GM19239 (cell line): ENCODE measurements around the gene MBTD1.

Source experiments
- DNase-seq: peaks from one replicate; pipeline ENCODE4 v3.0.0; 2011; ENCODE audit warnings: low spot score; ENCODE audit not compliant: insufficient read length
- FAIRE-seq: peaks from 2 replicates; lab custom pipeline; 2011; peaks lifted over from hg19 to GRCh38; lab: Jason Lieb, UNC

The MBTD1 gene

GRCh38 chr17:51155416-51155815 lies 104.4 kb downstream of the MBTD1 start:
- no peak for FAIRE-seq
- DNase-seq, result no peak

- FAIRE-seq, result no peak
- DNase-seq, result no peak
Measured at GRCh38 chr17:51154176-51154575, 105.7 kb downstream of the MBTD1 start.

- peak; percentile 89 for DNase-seq
- FAIRE-seq, result peak; percentile 94
Measured at GRCh38 chr17:51153210-51154072, 106.4 kb downstream of the MBTD1 start, which contains the start of gene NME1. NME1 (plus strand) TSS chr17:51153559; CDS start chr17:51155655, 2,096 bp downstream.

GRCh38 chr17:51152766-51153209 lies 107.1 kb downstream of the MBTD1 start:
- DNase-seq (no peak), FAIRE-seq (peak; percentile 39)

DNA sequence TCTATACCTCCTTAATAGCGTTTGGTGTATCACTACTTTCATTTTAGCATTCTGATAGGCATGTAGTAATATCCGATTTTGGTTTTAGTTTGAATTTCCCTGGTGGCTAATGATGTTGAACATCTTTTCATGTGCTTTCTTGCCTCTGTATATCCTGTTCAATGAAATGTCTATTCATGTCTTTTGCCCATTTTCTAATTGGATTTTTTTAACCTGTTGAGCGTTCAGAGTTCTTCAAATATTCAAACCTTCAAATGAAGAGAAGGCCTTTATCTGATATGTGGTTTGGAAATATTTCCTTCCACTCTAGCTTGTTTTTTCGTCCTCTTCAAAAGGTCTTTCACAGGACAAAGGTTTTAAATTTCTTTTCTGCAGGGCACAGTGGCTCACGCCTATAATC lies 108.9 kb downstream of the MBTD1 start:
- FAIRE-seq, result no peak
- no peak for DNase-seq

DNA sequence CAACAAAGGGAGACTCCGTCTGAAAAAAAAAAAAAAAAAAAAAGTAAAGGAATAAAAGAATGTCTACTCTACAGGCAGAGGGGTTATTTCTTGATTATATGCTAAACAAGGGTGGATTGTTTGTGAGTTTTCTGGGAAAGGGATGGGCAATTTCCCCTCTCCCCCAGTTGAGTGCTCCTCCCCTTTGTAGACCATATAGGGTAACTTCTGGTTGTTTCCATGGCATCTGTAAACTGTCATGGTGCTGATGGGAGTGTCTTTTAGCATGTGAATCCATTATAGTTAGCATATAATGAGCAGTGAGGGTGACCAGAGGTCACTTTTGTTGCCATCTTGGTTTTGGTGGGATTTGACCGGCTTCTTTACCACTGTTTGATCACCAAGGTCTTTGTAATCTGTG lies 110.7 kb downstream of the MBTD1 start:
- DNase-seq (no peak), FAIRE-seq (no peak)

DNA sequence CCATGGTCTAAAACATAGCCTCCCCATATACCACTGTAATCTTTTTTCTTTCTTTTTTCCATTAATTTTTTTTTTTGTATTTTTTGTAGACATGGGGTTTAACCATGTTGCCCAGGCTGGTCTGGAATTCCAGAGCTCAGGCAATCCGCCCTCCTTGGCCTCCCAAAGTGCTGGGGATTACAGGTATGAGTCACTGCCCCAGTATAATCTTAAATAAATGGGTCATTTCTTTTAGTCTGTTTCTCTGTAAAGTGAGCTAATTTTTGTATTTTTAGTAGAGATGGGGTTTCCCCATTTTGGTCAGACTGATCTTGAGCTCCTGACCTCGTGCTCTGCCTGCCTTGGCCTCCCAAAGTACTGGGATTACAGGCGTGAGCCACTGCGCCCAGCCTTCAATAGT lies 112.2 kb downstream of the MBTD1 start:
- DNase-seq, result no peak
- no peak for FAIRE-seq

DNA sequence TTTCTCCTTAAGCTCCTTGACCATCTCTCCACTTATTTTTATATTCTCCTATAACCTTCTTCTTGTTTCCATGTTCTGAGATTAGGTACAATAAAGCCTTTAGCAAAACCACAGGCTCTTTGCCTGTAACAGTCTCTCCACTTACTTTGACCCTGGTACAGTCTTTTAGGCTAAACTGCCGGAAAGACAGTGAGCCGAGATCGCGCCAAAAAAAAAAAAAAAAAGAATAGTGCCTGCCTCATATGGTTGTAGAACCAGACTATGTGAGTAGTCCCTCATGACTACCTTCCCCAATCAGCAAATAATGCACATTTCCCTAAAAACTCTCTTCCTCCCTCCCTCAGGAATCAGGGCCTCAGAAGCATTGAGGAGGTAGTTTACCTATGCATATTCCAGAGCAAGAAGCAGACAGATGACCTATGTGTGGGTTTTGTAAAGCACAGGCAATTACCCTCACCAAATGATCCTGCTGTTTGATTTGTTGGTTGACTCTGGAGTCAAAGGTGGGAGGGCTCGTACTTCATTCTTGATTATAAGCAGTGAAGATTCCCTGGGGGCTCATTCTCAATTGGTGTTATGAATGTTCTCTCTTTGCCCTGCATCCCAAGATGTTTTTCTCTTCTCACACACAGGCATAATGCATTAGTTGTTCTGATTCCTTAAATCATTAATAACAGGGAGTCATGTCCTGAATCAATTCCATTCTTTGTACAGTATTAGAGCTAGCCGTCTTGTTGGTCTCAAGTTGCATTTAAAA lies 115.4 kb downstream of the MBTD1 start:
- FAIRE-seq, result no peak
- DNase-seq, result no peak

DNA sequence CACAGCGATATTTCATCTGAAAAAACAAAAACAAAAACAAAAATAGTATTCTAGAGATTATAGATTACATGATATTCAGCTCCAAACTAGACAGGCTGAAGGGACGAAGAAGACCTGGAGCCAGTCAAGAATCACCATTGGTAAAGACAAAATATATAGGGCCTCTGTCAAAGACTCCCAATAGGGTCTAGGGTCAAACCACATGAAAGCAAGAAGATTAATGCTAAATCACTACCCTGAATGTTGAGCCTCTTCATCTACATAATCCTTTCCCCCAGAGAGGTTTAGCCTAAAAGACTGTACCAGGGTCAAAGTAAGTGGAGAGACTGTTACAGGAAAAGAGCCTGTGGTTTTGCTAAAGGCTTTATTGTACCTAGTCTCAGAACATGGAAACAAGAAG lies 117.3 kb downstream of the MBTD1 start:
- no peak for DNase-seq
- no peak for FAIRE-seq

- FAIRE-seq (no peak), DNase-seq (no peak)
Measured at GRCh38 chr17:51135956-51136355, 123.9 kb downstream of the MBTD1 start.

DNA sequence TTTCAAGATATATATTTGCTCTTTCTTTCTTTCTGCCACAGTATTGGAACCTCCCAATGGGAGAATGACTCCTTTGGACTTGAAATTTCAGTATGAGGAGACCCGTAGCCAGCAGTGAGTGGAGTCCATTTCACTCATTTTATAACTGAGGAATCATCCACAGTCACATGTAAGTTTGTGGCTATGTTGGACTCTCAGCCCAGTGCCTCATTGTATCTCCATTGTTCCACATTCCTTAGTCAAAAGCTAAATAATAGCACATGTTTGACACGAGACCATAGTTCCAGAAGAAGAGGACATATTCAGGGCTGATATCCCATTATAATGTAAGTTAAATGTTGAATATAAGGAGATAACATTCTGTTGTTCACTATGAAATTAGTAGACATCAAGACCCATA lies 126.5 kb downstream of the MBTD1 start:
- FAIRE-seq (no peak), DNase-seq (no peak)

GRCh38 chr17:51132964-51133319 lies 126.9 kb downstream of the MBTD1 start:
- no peak for FAIRE-seq
- DNase-seq, result no peak

DNA sequence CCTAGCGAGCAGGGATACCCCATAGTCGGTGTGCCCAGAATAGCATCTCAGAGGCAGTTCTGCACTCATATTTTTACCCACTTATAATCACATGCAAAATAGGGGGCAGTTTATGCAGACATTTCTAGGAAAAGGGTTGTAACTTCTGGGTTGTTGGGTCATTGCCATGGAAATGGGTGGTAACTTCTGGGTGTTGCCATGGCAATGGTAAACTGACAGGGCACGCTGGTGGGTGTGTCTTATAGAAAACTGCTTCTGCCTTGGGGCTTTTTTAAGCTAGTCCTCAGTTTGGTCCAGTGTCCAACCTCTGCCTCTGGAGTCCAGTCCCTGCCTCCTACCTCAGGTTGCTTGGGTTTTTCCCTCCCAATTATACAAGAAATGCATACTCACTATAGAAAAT lies 131.8 kb downstream of the MBTD1 start:
- no peak for DNase-seq

More for the DNA sequence above, 131.8 kb downstream of the MBTD1 start:
- no peak for FAIRE-seq
